Measurements from ENCODE around the gene SLBP. TPM values are rescaled to one million over a fixed set of nuclear protein-coding genes. Genes with fewer than 3 reads are reported as not detected.

SLBP gene
- total RNA-seq, 1 experiment from 2014 or later, result 43.5 TPM

DNA sequence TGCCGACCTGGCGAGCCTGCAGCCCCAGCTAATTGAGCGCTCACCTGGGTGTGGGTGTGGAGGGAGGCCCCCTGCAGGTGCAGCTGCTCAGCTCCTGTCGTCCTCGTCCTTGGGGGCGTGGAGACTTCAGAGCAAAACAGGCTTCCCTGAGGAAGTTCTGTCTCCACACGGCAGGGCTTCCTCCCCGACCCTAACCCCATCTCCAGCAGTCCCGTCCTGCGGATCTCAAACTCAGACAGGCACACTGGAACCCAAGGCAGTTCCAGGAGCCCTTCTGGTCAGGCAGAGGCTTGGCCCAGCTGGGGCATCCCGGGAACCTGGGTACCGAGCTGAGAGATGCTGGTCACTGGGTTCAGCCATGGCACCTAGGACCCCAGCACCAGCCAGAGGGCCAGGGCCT is 33.6 kb upstream of the SLBP start:
- H3K4me1 Mint-ChIP-seq (ENCODE audit: insufficient read depth, unreplicated experiment), result no peaks in the 10 kb centered on the region
- no peak overlapping the region for H3K27ac Mint-ChIP-seq (ENCODE audit: low read depth, unreplicated experiment)
- peaks cover 32% of the 10 kb centered on the region for H3K36me3 Mint-ChIP-seq (ENCODE audit: insufficient read depth, unreplicated experiment)
- no peaks in the 10 kb centered on the region for H3K27me3 Mint-ChIP-seq (ENCODE audit: insufficient read depth, unreplicated experiment)
- intact Hi-C loops (cut with micrococcal nuclease), result loop anchor here (5.0 kb wide), 1 partner anchor 47 kb away; the partner anchor contains the start of gene FGFR3
- DNase-seq (ENCODE audit: unreplicated experiment), result no peak
- no peak overlapping the region for H3K4me3 Mint-ChIP-seq (ENCODE audit: unreplicated experiment)
- TF ChIP-seq, protein P1, sequence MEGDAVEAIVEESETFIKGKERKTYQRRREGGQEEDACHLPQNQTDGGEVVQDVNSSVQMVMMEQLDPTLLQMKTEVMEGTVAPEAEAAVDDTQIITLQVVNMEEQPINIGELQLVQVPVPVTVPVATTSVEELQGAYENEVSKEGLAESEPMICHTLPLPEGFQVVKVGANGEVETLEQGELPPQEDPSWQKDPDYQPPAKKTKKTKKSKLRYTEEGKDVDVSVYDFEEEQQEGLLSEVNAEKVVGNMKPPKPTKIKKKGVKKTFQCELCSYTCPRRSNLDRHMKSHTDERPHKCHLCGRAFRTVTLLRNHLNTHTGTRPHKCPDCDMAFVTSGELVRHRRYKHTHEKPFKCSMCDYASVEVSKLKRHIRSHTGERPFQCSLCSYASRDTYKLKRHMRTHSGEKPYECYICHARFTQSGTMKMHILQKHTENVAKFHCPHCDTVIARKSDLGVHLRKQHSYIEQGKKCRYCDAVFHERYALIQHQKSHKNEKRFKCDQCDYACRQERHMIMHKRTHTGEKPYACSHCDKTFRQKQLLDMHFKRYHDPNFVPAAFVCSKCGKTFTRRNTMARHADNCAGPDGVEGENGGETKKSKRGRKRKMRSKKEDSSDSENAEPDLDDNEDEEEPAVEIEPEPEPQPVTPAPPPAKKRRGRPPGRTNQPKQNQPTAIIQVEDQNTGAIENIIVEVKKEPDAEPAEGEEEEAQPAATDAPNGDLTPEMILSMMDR (IDR thresholded peaks at IDR 0.05; ENCODE audit: unreplicated experiment), result no peak
- POLR2A ChIA-PET, result interaction anchor here (1.5 kb wide), 1 partner anchor 64 kb away, joined by 4 read pairs; no protein-coding TSS in a partner anchor
- BruUV-seq (replicated peaks), result no TSS peak
- CTCF ChIA-PET, result interaction anchor here (0.5 to 7.7 kb wide), 14 partner anchors 13 to 1310 kb away, joined by 3 to 151 read pairs (median 4); no protein-coding TSS in a partner anchor
- H3K9me3 Mint-ChIP-seq (ENCODE audit: unreplicated experiment), result no peaks in the 10 kb centered on the region

GRCh38 chr4:1745165-1745564 is 33.0 kb upstream of the SLBP start:
- intact Hi-C loops (cut with micrococcal nuclease), result loop anchor here (5.0 kb wide), 1 partner anchor 47 kb away; the partner anchor contains the start of gene FGFR3
- H3K27ac Mint-ChIP-seq (ENCODE audit: low read depth, unreplicated experiment), result no peak overlapping the region
- no peak overlapping the region for H3K4me3 Mint-ChIP-seq (ENCODE audit: unreplicated experiment)
- BruUV-seq (replicated peaks), result no TSS peak
- ChIA-PET CTCF (interaction anchor here (0.5 to 7.7 kb wide), 16 partner anchors 12 to 1310 kb away, joined by 3 to 151 read pairs (median 4); no protein-coding TSS in a partner anchor), POLR2A (interaction anchor here (1.5 kb wide), 1 partner anchor 65 kb away, joined by 4 read pairs; no protein-coding TSS in a partner anchor)
- no peak for DNase-seq (ENCODE audit: unreplicated experiment)
- no peaks in the 10 kb centered on the region for H3K9me3 Mint-ChIP-seq (ENCODE audit: unreplicated experiment)
- TF ChIP-seq, protein P1 (IDR thresholded peaks at IDR 0.05; ENCODE audit: unreplicated experiment), result no peak
- H3K27me3 Mint-ChIP-seq (ENCODE audit: insufficient read depth, unreplicated experiment), result no peaks in the 10 kb centered on the region
- H3K4me1 Mint-ChIP-seq (ENCODE audit: insufficient read depth, unreplicated experiment), result no peaks in the 10 kb centered on the region
- H3K36me3 Mint-ChIP-seq (ENCODE audit: insufficient read depth, unreplicated experiment), result peaks cover 37% of the 10 kb centered on the region

DNA sequence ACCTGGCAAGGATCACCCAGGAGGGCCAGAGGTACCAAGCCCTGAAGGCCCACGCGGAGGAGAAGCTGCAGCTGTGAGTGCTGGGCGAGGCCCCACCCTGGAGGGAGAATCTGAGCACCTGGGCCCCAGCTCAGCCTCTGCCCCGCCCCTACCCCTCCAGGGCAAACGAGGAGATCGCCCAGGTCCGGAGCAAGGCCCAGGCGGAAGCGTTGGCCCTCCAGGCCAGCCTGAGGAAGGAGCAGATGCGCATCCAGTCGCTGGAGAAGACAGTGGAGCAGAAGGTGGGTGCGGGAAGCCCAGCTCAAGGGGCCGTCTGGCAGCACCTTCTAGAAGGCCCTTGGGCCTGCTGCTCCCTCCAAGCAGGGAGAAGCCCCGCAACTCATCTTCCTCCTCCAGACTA is 32.4 kb upstream of the SLBP start:
- no peak overlapping the region for H3K27ac Mint-ChIP-seq (ENCODE audit: low read depth, unreplicated experiment)
- no peaks in the 10 kb centered on the region for H3K9me3 Mint-ChIP-seq (ENCODE audit: unreplicated experiment)
- BruUV-seq (replicated peaks), result no TSS peak
- POLR2A ChIA-PET, result no interaction called here
- no peaks in the 10 kb centered on the region for H3K27me3 Mint-ChIP-seq (ENCODE audit: insufficient read depth, unreplicated experiment)
- CTCF ChIA-PET, result interaction anchor here (0.7 to 7.7 kb wide), 7 partner anchors 12 to 155 kb away, joined by 3 to 151 read pairs (median 4); no protein-coding TSS in a partner anchor
- peaks cover 37% of the 10 kb centered on the region for H3K36me3 Mint-ChIP-seq (ENCODE audit: insufficient read depth, unreplicated experiment)
- no peaks in the 10 kb centered on the region for H3K4me1 Mint-ChIP-seq (ENCODE audit: insufficient read depth, unreplicated experiment)
- intact Hi-C loops (cut with micrococcal nuclease), result no loop called here
- no peak for DNase-seq (ENCODE audit: unreplicated experiment)
- H3K4me3 Mint-ChIP-seq (ENCODE audit: unreplicated experiment), result no peak overlapping the region
- TF ChIP-seq, protein P1 (IDR thresholded peaks at IDR 0.05; ENCODE audit: unreplicated experiment), result no peak

DNA sequence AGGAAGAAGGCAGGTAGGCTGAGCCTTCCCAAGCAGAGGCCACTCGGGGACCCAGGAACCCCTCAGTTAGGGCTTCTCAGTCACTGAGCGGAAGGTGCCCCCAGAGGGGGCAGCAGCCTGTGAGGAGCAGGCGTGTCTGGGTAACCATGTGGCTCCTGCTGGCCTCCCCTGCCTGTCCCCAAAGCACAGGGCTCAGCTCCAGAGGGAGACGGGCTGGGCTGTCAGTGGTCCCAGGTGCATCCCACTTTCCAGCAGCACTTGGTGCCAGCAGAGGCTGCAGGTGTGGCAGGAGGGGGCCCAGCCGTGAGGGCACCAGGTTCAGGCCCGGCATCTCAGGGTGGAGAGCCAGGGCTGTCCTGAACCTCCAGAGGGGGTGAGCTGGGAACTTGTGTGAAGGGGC is 31.9 kb upstream of the SLBP start:
- POLR2A ChIA-PET, result no interaction called here
- no TSS peak for BruUV-seq (replicated peaks)

More for the DNA sequence above, 31.9 kb upstream of the SLBP start:
- Mint-ChIP-seq H3K36me3 (ENCODE audit: insufficient read depth, unreplicated experiment) (peaks cover 41% of the 10 kb centered on the region), H3K27me3 (ENCODE audit: insufficient read depth, unreplicated experiment) (no peaks in the 10 kb centered on the region), H3K4me3 (ENCODE audit: unreplicated experiment) (no peak overlapping the region), H3K9me3 (ENCODE audit: unreplicated experiment) (no peaks in the 10 kb centered on the region), H3K27ac (ENCODE audit: low read depth, unreplicated experiment) (no peak overlapping the region), H3K4me1 (ENCODE audit: insufficient read depth, unreplicated experiment) (no peaks in the 10 kb centered on the region)
- CTCF ChIA-PET, result interaction anchor here (1.1 to 7.7 kb wide), 3 partner anchors 30 to 155 kb away, joined by 3 to 151 read pairs (median 3); no protein-coding TSS in a partner anchor
- DNase-seq (ENCODE audit: unreplicated experiment), result no peak
- intact Hi-C loops (cut with micrococcal nuclease), result no loop called here
- TF ChIP-seq, protein P1 (IDR thresholded peaks at IDR 0.05; ENCODE audit: unreplicated experiment), result no peak

Measured in MCF 10A (cell line).